Upper lobe of left lung (tissue), 6 donors: ENCODE measurements around the gene SLIT1. TPM values are rescaled to one million over a fixed set of nuclear protein-coding genes. Genes with fewer than 3 reads are reported as not detected.

Experiments
- ATAC-seq, 2 donors: fragments of 200-7000 bp; cut with Tn5 transposase; one replicate each; pipeline ENCODE4 v1.9.1; 2022; ENCODE audit warnings: mild to moderate bottlenecking in 2 of 2, moderate library complexity in 2 of 2; ENCODE audit not compliant: low FRiP score in 2 of 2
- DNase-seq, 2 donors: peaks; one replicate each; pipeline ENCODE4 v3.0.0-alpha.2; 2019 to 2020
- H3K27ac ChIP-seq, 4 donors: fragments of 200-600 bp; sonication (generic); one replicate each; pipeline ENCODE4 v1.5.1; 2016 to 2019
- H3K27me3 ChIP-seq, 4 donors: fragments of 200-600 bp; sonication (generic); one replicate each; pipeline ENCODE4 v1.5.1; 2017 to 2019
- H3K36me3 ChIP-seq, 4 donors: fragments of 200-600 bp; sonication (generic); one replicate each; pipeline ENCODE4 v1.5.1; 2016 to 2019
- H3K4me1 ChIP-seq, 4 donors: fragments of 200-600 bp; sonication (generic); one replicate each; pipeline ENCODE4 v1.5.1; 2018 to 2019
- H3K4me3 ChIP-seq, 4 donors: fragments of 200-600 bp; sonication (generic); one replicate each; pipeline ENCODE4 v1.5.1; 2017 to 2019; ENCODE audit warnings: mild to moderate bottlenecking in 2 of 4, moderate library complexity in 1 of 4
- H3K9me3 ChIP-seq, 4 donors: fragments of 200-600 bp; sonication (generic); one replicate each; pipeline ENCODE4 v1.5.1; 2018 to 2019
- EP300 ChIP-seq, 4 donors: sonication (generic); formaldehyde crosslinking; IDR thresholded peaks; one replicate each; pipeline ENCODE4 v1.5.1; 2017; ENCODE audit warnings: antibody characterized with exemption in 4 of 4, control low read depth in 2 of 4
- POLR2A ChIP-seq, 4 donors: fragments of 450-650 bp; IDR thresholded peaks; one replicate each; pipeline ENCODE4 v1.5.1; 2016 to 2017; ENCODE audit warnings: antibody characterized with exemption in 4 of 4, mild to moderate bottlenecking in 2 of 4
- POLR2AphosphoS5 ChIP-seq, 2 donors: sonication (generic); formaldehyde crosslinking; IDR thresholded peaks; one replicate each; pipeline ENCODE4 v1.5.1; 2017; ENCODE audit warnings: antibody characterized with exemption in 2 of 2
- WGBS, 2 donors: methylation state at CpG; one replicate each; pipeline ENCODE4 v1.1.5; 2017 to 2018; 5-methylcytosine and 5-hydroxymethylcytosine counted together
- total RNA-seq, 6 donors: library from RNA; depleted of rRNA in 4 of 6; stranded (reverse); fragments of >200 nt in 4 of 6; gene quantifications; one replicate each; pipeline versions ENCODE4 v1.1.0 to v1.2.1, GENCODE V29; 2016 to 2021
- TF ChIP-seq, protein P1 (sequence below), 6 experiments: fragments of 450-650 bp in 4 of 6; fragments of 200-600 bp in 2 of 6; sonication (generic) in 2 of 6; IDR thresholded peaks; one replicate each; pipeline ENCODE4 v1.5.1; 2016 to 2019; ENCODE audit warnings: antibody characterized with exemption in 6 of 6
- donor health status: DM: no; HTN: no; CAD: no; lungs with moderate emphysema.
- donor health status: DM: no; HTN: yes; CAD: no; lungs with severe emphysema.

Gene SLIT1
- total RNA-seq, 6 donors from 2014 or later, result 0.30 to 1.6 (median 0.54) TPM; not detected in 1

DNA sequence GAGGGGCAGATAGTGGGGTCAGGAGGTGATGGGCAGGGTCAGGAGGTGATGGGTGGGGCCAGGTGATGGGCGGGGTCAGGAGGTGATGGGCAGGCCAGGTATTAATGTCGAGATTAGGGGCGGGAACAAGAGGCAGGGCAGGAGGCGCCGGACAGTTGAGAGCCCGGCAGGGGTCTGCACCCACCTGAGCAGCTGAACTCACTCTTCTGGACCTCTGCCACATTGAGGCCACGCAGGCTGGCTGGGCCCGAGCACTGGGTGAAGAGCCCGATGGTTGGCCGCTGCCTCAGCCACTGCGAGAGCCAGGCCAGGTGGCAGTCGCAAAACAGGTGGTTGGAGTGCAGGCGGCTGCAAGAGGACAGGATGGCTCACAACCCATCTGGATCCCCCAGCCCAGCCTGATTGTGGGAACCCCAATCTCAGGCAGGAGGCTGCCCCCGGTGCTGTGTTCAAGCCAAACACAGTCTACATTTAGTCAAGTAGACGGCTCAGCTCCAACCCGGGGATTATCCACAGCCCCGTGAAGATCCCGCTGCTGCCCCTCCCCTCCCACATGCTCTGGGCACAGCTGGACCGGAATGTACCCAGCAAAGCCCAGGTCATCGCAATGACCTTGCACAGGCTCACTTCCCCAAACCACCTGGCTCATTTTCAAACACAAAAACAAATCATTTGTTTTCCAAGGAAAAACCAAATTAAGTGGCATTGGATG, 122.3 kb downstream of the SLIT1 start:
- Histone ChIP-seq H3K4me1 (no peaks in the 10 kb centered on the region), H3K27me3 (no peaks in the 10 kb centered on the region), H3K36me3 (no peaks in the 10 kb centered on the region), H3K4me3 (no peak overlapping the region), H3K9me3 (no peaks in the 10 kb centered on the region), H3K27ac (no peak overlapping the region)
- peak in 1 of 2 donors; percentile 49 for DNase-seq
- no peak for ATAC-seq
- WGBS, 2 donors, result 78 to 79% methylated on average over 14 to 20 of the region's 20 CpGs
- TF ChIP-seq, protein P1, sequence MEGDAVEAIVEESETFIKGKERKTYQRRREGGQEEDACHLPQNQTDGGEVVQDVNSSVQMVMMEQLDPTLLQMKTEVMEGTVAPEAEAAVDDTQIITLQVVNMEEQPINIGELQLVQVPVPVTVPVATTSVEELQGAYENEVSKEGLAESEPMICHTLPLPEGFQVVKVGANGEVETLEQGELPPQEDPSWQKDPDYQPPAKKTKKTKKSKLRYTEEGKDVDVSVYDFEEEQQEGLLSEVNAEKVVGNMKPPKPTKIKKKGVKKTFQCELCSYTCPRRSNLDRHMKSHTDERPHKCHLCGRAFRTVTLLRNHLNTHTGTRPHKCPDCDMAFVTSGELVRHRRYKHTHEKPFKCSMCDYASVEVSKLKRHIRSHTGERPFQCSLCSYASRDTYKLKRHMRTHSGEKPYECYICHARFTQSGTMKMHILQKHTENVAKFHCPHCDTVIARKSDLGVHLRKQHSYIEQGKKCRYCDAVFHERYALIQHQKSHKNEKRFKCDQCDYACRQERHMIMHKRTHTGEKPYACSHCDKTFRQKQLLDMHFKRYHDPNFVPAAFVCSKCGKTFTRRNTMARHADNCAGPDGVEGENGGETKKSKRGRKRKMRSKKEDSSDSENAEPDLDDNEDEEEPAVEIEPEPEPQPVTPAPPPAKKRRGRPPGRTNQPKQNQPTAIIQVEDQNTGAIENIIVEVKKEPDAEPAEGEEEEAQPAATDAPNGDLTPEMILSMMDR (IDR thresholded peaks at IDR 0.05), result no peak
- TF ChIP-seq POLR2AphosphoS5 (IDR thresholded peaks at IDR 0.05) (no peak), POLR2A (IDR thresholded peaks at IDR 0.05) (no peak)

DNA sequence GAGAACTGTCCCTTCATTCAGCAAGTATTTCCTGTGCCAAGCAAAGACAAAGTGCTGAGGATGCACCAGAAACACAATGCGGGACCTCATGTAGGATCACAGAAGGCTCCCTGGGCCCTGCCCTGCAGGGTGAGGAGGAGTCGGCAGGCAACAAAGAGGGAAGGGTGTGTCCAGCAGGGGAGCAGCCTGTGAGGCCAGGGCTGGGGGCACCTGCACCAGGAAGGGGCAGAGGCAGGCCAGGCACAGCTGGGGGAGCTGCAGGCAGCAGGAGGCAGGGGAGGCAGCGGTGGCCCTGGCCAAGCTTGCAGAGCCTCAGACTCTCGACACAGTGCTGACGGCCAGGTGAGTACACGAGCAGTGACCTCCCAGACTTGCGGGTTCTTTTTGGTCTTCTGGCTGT, 123.3 kb downstream of the SLIT1 start:
- H3K27ac ChIP-seq, result no peak overlapping the region
- DNase-seq (peak in 1 of 2 donors; percentile 55), ATAC-seq (no peak)
- H3K4me1 ChIP-seq, result no peaks in the 10 kb centered on the region
- H3K9me3 ChIP-seq, result no peaks in the 10 kb centered on the region
- H3K4me3 ChIP-seq, result no peak overlapping the region
- TF ChIP-seq, protein P1 (IDR thresholded peaks at IDR 0.05), result no peak
- TF ChIP-seq EP300 (IDR thresholded peaks at IDR 0.05), result no peak
- TF ChIP-seq POLR2AphosphoS5 (IDR thresholded peaks at IDR 0.05), result no peak
- no peak for TF ChIP-seq POLR2A (IDR thresholded peaks at IDR 0.05)
- WGBS, 2 donors, result 80 to 81% methylated on average over 6 of the region's 7 CpGs
- H3K36me3 ChIP-seq, result no peaks in the 10 kb centered on the region
- no peaks in the 10 kb centered on the region for H3K27me3 ChIP-seq

DNA sequence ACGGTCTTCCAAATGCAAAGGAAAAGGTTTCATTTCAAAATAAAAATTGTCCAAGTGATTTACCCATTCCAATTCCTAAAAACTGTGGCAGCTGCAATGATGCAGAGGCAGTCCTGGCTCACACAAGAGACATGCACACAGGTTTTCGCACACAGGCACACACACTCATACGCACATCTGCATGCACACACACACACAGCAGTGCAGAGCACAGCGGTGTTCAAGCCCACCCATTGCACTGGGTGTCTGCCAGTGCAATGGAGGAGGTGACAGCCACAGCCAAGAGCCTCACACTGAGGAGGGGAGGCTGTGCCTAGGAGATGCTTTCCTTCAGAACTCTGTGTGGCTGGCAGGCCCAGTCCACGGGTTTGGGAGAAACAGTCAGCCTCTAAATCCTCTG, 123.7 kb downstream of the SLIT1 start:
- no peaks in the 10 kb centered on the region for H3K36me3 ChIP-seq
- no peaks in the 10 kb centered on the region for H3K27me3 ChIP-seq
- no peak overlapping the region for H3K4me3 ChIP-seq
- TF ChIP-seq, protein P1 (IDR thresholded peaks at IDR 0.05), result no peak
- no peak for TF ChIP-seq POLR2A (IDR thresholded peaks at IDR 0.05)
- TF ChIP-seq EP300 (IDR thresholded peaks at IDR 0.05), result no peak
- no peak for TF ChIP-seq POLR2AphosphoS5 (IDR thresholded peaks at IDR 0.05)
- H3K9me3 ChIP-seq, result no peaks in the 10 kb centered on the region
- H3K4me1 ChIP-seq, result no peaks in the 10 kb centered on the region
- WGBS, 2 donors, result 84 to 88% methylated on average over 5 of the region's 5 CpGs
- ATAC-seq (no peak), DNase-seq (no peak)
- no peak overlapping the region for H3K27ac ChIP-seq

DNA sequence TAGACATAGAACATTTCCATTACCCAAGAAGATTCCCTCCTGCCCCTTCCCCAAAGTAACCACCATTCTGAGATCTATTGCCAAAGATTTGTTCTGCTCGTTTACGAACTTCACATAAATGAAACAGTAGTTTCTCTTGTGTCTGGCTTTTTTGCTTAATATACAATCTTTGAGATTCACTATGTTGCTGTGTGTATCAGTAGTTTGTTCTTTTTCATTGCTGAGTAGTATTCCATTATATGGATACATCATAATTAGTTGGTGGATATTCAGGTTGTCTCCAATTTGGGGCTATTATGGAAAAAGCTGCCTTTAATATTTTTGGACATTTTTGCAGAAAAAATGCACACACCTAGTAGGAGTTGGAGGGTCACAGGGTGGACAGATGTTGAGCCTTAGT, 124.3 kb downstream of the SLIT1 start:
- Histone ChIP-seq H3K36me3 (no peaks in the 10 kb centered on the region), H3K27ac (no peak overlapping the region), H3K9me3 (no peaks in the 10 kb centered on the region), H3K27me3 (no peaks in the 10 kb centered on the region), H3K4me1 (no peaks in the 10 kb centered on the region), H3K4me3 (no peak overlapping the region)
- ATAC-seq (no peak), DNase-seq (no peak)
- 95 to 96% methylated on average over 2 of the region's 2 CpGs for WGBS, 2 donors
- TF ChIP-seq POLR2A (IDR thresholded peaks at IDR 0.05) (no peak), POLR2AphosphoS5 (IDR thresholded peaks at IDR 0.05) (no peak), EP300 (IDR thresholded peaks at IDR 0.05) (no peak)
- TF ChIP-seq, protein P1 (IDR thresholded peaks at IDR 0.05), result no peak
